Neural cell (in vitro differentiated cells): Measurements from ENCODE around the gene PLEKHD1. TPM values are rescaled to one million over a fixed set of nuclear protein-coding genes. Genes with fewer than 3 reads are reported as not detected.

Experiments used
- H2AFZ ChIP-seq: fragments of 200-600, 300-800 bp; sonication (generic), shearing (Covaris generic); 2 replicates; pipeline ENCODE4 v1.6.0; 2014; ENCODE audit warnings: low read depth, mild to moderate bottlenecking, antibody characterized with exemption, low read length, moderate library complexity
- H3F3A ChIP-seq: fragments of 200-600 bp; shearing (Covaris generic); 2 replicates; pipeline ENCODE4 v1.6.1; 2016; ENCODE audit warnings: mild to moderate bottlenecking, moderate library complexity, mixed read lengths, antibody characterized with exemption, low read length; ENCODE audit not compliant: insufficient read depth, poor library complexity, severe bottlenecking
- H3K27ac ChIP-seq: fragments of 200-600, 300-800 bp; sonication (generic), shearing (Covaris generic); 2 replicates; pipeline ENCODE4 v1.5.1; 2014; ENCODE audit warnings: mild to moderate bottlenecking, low read length, moderate library complexity
- H3K27me3 ChIP-seq: fragments of 300-800, 200-600 bp; sonication (generic), shearing (Covaris generic); 2 replicates; pipeline ENCODE4 v1.6.0; 2014; ENCODE audit warnings: mild to moderate bottlenecking, low read depth, low read length, moderate library complexity; ENCODE audit not compliant: insufficient read depth
- H3K36me3 ChIP-seq: fragments of 300-800, 200-600 bp; sonication (generic), shearing (Covaris generic); 2 replicates; pipeline ENCODE4 v1.5.1; 2014; ENCODE audit warnings: mild to moderate bottlenecking, antibody characterized with exemption, low read length, moderate library complexity; ENCODE audit not compliant: insufficient read depth
- H3K4me2 ChIP-seq: fragments of 300-800, 200-600 bp; sonication (generic), shearing (Covaris generic); 2 replicates; pipeline ENCODE4 v1.6.0; 2014; ENCODE audit warnings: mild to moderate bottlenecking, low read length
- H3K4me3 ChIP-seq: fragments of 300-800, 200-600 bp; sonication (generic), shearing (Covaris generic); 2 replicates; pipeline ENCODE4 v1.5.1; 2014; ENCODE audit warnings: mild to moderate bottlenecking, low read length, moderate library complexity
- H3K79me2 ChIP-seq: fragments of 200-600 bp; shearing (Covaris generic); replicated peaks from 2 replicates; pipeline ENCODE4 v1.6.0; 2014; ENCODE audit warnings: mild to moderate bottlenecking, low read length, moderate library complexity; ENCODE audit not compliant: insufficient read depth
- H3K9ac ChIP-seq: fragments of 300-800, 200-600 bp; sonication (generic), shearing (Covaris generic); 2 replicates; pipeline ENCODE4 v1.6.1; 2016; ENCODE audit warnings: mild to moderate bottlenecking, low read length, mixed read lengths
- H3K9me2 ChIP-seq: fragments of 200-600 bp; shearing (Covaris generic); 2 replicates; pipeline ENCODE4 v1.6.1; 2016; ENCODE audit warnings: mild to moderate bottlenecking, low read length, mixed read lengths; ENCODE audit not compliant: insufficient read depth
- H3K9me3 ChIP-seq: fragments of 200-600, 300-800 bp; sonication (generic), shearing (Covaris generic); 2 replicates; pipeline ENCODE4 v1.6.1; 2016; ENCODE audit warnings: mild to moderate bottlenecking, mixed run types, low read length, moderate library complexity, mixed read lengths
- H4K20me1 ChIP-seq: fragments of 200-600 bp; shearing (Covaris generic); 2 replicates; pipeline ENCODE4 v1.6.1; 2016; ENCODE audit warnings: mild to moderate bottlenecking, mixed run types; ENCODE audit not compliant: insufficient read depth
- EP300 ChIP-seq: fragments of 450-650 bp; conservative IDR thresholded peaks from 2 replicates; pipeline ENCODE4 v1.6.1; 2014; ENCODE audit warnings: antibody characterized with exemption, mild to moderate bottlenecking, moderate library complexity; ENCODE audit not compliant: poor library complexity, severe bottlenecking
- EZH2 ChIP-seq: fragments of 200-600, 300-800 bp; shearing (Covaris generic), sonication (generic); IDR thresholded peaks from 2 replicates; pipeline ENCODE4 v1.6.1; 2014; ENCODE audit warnings: antibody characterized with exemption, low read length, borderline replicate concordance, mild to moderate bottlenecking; ENCODE audit not compliant: insufficient read depth, poor library complexity, severe bottlenecking
- MXI1 ChIP-seq: fragments of 450-650 bp; conservative IDR thresholded peaks from 2 replicates; pipeline ENCODE4 v1.6.1; 2014; ENCODE audit warnings: antibody characterized with exemption, mild to moderate bottlenecking; ENCODE audit not compliant: poor library complexity, severe bottlenecking
- POLR2AphosphoS5 ChIP-seq: IDR thresholded peaks from 2 replicates; pipeline ENCODE4 v1.6.1; 2012
- RAD21 ChIP-seq: fragments of 450-650 bp; conservative IDR thresholded peaks from 2 replicates; pipeline ENCODE4 v1.6.1; 2014; ENCODE audit warnings: antibody characterized with exemption, mild to moderate bottlenecking, moderate library complexity
- SMC3 ChIP-seq: fragments of 450-650 bp; conservative IDR thresholded peaks from 2 replicates; pipeline ENCODE4 v1.6.1; 2014; ENCODE audit warnings: antibody characterized with exemption, mild to moderate bottlenecking, moderate library complexity; ENCODE audit not compliant: poor library complexity
- TAF1 ChIP-seq: IDR thresholded peaks from 2 replicates; pipeline ENCODE4 v1.6.1; 2012; ENCODE audit warnings: low read depth
- polyA plus RNA-seq: library from polyadenylated mRNA; depleted of rRNA; stranded (reverse); fragments of >200 nt; gene quantifications from 2 replicates; pipeline ENCODE4 v1.2.3, GENCODE V29; 2014
- TF ChIP-seq, protein P1 (sequence below): fragments of 450-650 bp; IDR thresholded peaks from 2 replicates; pipeline ENCODE4 v1.5.1; 2014; ENCODE audit warnings: antibody characterized with exemption, mild to moderate bottlenecking, moderate library complexity; ENCODE audit not compliant: poor library complexity, severe bottlenecking
- TF ChIP-seq, protein P2 (sequence below): IDR thresholded peaks from 2 replicates; pipeline ENCODE4 v1.6.1; 2012; ENCODE audit warnings: borderline replicate concordance

The PLEKHD1 gene
- polyA plus RNA-seq, 1 donor from 2014 or later = 0.52 TPM

DNA sequence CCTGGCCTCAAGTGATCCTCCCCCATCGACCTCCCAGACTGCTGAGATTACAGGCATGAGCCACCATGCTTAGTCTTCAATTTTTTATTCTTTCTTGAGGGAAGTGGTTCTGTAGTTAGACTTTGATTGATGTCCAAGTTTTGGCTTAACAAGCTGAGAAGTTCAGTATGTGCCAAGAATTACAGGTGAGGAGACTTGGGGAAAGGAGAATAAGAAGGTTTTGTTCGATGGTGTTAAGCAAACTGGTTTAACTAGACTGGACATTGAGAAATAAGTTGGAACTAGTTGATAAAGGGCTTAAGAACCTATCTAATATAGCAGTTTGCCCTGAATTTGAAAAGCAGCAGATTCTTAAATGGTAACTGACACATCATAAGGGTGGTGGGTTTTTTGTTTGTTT is 32.6 kb upstream of the PLEKHD1 start:
- Histone ChIP-seq H3F3A (no peaks in the 10 kb centered on the region), H4K20me1 (no peaks in the 10 kb centered on the region), H3K4me2 (no peak overlapping the region), H3K27me3 (no peaks in the 10 kb centered on the region), H3K79me2 (no peaks in the 10 kb centered on the region), H3K9me2 (no peaks in the 10 kb centered on the region), H3K27ac (no peak overlapping the region), H3K9me3 (no peaks in the 10 kb centered on the region), H3K36me3 (peaks cover 5% of the 10 kb centered on the region), H3K9ac (no peak overlapping the region), H3K4me3 (no peak overlapping the region), H2AFZ (no peak overlapping the region)
- TF ChIP-seq, protein P1, sequence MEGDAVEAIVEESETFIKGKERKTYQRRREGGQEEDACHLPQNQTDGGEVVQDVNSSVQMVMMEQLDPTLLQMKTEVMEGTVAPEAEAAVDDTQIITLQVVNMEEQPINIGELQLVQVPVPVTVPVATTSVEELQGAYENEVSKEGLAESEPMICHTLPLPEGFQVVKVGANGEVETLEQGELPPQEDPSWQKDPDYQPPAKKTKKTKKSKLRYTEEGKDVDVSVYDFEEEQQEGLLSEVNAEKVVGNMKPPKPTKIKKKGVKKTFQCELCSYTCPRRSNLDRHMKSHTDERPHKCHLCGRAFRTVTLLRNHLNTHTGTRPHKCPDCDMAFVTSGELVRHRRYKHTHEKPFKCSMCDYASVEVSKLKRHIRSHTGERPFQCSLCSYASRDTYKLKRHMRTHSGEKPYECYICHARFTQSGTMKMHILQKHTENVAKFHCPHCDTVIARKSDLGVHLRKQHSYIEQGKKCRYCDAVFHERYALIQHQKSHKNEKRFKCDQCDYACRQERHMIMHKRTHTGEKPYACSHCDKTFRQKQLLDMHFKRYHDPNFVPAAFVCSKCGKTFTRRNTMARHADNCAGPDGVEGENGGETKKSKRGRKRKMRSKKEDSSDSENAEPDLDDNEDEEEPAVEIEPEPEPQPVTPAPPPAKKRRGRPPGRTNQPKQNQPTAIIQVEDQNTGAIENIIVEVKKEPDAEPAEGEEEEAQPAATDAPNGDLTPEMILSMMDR = no peak
- TF ChIP-seq, protein P2, sequence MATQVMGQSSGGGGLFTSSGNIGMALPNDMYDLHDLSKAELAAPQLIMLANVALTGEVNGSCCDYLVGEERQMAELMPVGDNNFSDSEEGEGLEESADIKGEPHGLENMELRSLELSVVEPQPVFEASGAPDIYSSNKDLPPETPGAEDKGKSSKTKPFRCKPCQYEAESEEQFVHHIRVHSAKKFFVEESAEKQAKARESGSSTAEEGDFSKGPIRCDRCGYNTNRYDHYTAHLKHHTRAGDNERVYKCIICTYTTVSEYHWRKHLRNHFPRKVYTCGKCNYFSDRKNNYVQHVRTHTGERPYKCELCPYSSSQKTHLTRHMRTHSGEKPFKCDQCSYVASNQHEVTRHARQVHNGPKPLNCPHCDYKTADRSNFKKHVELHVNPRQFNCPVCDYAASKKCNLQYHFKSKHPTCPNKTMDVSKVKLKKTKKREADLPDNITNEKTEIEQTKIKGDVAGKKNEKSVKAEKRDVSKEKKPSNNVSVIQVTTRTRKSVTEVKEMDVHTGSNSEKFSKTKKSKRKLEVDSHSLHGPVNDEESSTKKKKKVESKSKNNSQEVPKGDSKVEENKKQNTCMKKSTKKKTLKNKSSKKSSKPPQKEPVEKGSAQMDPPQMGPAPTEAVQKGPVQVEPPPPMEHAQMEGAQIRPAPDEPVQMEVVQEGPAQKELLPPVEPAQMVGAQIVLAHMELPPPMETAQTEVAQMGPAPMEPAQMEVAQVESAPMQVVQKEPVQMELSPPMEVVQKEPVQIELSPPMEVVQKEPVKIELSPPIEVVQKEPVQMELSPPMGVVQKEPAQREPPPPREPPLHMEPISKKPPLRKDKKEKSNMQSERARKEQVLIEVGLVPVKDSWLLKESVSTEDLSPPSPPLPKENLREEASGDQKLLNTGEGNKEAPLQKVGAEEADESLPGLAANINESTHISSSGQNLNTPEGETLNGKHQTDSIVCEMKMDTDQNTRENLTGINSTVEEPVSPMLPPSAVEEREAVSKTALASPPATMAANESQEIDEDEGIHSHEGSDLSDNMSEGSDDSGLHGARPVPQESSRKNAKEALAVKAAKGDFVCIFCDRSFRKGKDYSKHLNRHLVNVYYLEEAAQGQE = no peak
- TF ChIP-seq MXI1 = no peak
- no peak for TF ChIP-seq TAF1
- TF ChIP-seq RAD21 = no peak
- TF ChIP-seq EZH2 = no peak
- no peak for TF ChIP-seq EP300
- no peak for TF ChIP-seq POLR2AphosphoS5
- TF ChIP-seq SMC3 = no peak

DNA sequence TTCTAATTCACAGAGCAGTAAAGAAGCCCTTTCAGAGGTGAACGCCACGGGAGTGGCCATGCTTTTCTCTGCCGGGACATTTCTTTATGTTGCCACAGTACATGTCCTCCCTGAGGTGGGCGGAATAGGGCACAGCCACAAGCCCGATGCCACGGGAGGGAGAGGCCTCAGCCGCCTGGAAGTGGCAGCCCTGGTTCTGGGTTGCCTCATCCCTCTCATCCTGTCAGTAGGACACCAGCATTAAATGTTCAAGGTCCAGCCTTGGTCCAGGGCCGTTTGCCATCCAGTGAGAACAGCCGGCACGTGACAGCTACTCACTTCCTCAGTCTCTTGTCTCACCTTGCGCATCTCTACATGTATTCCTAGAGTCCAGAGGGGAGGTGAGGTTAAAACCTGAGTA is 26.2 kb upstream of the PLEKHD1 start:
- H3K27me3 ChIP-seq = no peaks in the 10 kb centered on the region
- no peak overlapping the region for H3K4me2 ChIP-seq
- no peak for TF ChIP-seq MXI1
- TF ChIP-seq, protein P1 = no peak
- TF ChIP-seq, protein P2 = no peak
- no peak for TF ChIP-seq RAD21
- TF ChIP-seq EZH2 = no peak
- no peak for TF ChIP-seq TAF1
- TF ChIP-seq SMC3 = no peak
- TF ChIP-seq EP300 = no peak
- TF ChIP-seq POLR2AphosphoS5 = no peak
- no peak overlapping the region for H3K9ac ChIP-seq
- H3K36me3 ChIP-seq = peaks cover 14% of the 10 kb centered on the region
- H3K27ac ChIP-seq = no peak overlapping the region
- H3F3A ChIP-seq = no peaks in the 10 kb centered on the region
- no peaks in the 10 kb centered on the region for H3K79me2 ChIP-seq
- no peaks in the 10 kb centered on the region for H3K9me3 ChIP-seq
- H4K20me1 ChIP-seq = no peaks in the 10 kb centered on the region
- H2AFZ ChIP-seq = no peak overlapping the region
- no peaks in the 10 kb centered on the region for H3K9me2 ChIP-seq
- no peak overlapping the region for H3K4me3 ChIP-seq
